ENCODE measurements around the gene NLRP10.

NLRP10 gene

GRCh38 chr11:7949934-7950333 lies 15.3 kb downstream of the NLRP10 start:
- H3K4me3 ChIP-seq (ENCODE audit: low read depth, low read length, poor library complexity, severe bottlenecking), result no peak overlapping the region
- H3K9me3 ChIP-seq (ENCODE audit: low read length), result no peaks in the 10 kb centered on the region
- H3K4me2 ChIP-seq (ENCODE audit: low read length), result no peak overlapping the region
- no peaks in the 10 kb centered on the region for H4K20me1 ChIP-seq (ENCODE audit: insufficient read depth, low read length)
- H3K79me2 ChIP-seq (ENCODE audit: insufficient read depth, low read length), result no peaks in the 10 kb centered on the region
- H3K9me2 ChIP-seq (ENCODE audit: low read depth, low read length), result no peaks in the 10 kb centered on the region
- H3K4me1 ChIP-seq (ENCODE audit: insufficient read depth, low read length, severe bottlenecking), result no peaks in the 10 kb centered on the region
- H3F3A ChIP-seq (ENCODE audit: insufficient read depth, low read length), result no peaks in the 10 kb centered on the region
- no peak overlapping the region for H2AFZ ChIP-seq (ENCODE audit: low read length)
- H3K27ac ChIP-seq (ENCODE audit: low read depth, low read length, poor library complexity, severe bottlenecking), result no peak overlapping the region
- TF ChIP-seq CTCF (IDR thresholded peaks at IDR 0.05; ENCODE audit: low read length) (no peak), EZH2 (IDR thresholded peaks at IDR 0.05; ENCODE audit: borderline replicate concordance, low read length) (no peak)
- no peaks in the 10 kb centered on the region for H3K27me3 ChIP-seq (ENCODE audit: insufficient read depth, low read length)
- H3K36me3 ChIP-seq (ENCODE audit: insufficient read depth, low read length), result no peaks in the 10 kb centered on the region
- H3K9ac ChIP-seq (ENCODE audit: low read length), result no peak overlapping the region

- Histone ChIP-seq H3K4me3 (ENCODE audit: low read depth, low read length, poor library complexity, severe bottlenecking) (no peak overlapping the region), H3K9me2 (ENCODE audit: low read depth, low read length) (no peaks in the 10 kb centered on the region), H4K20me1 (ENCODE audit: insufficient read depth, low read length) (no peaks in the 10 kb centered on the region), H3K79me2 (ENCODE audit: insufficient read depth, low read length) (no peaks in the 10 kb centered on the region), H3K9me3 (ENCODE audit: low read length) (no peaks in the 10 kb centered on the region; the same call in 1 of the 2 replicates), H2AFZ (ENCODE audit: low read length) (no peak overlapping the region), H3K27ac (ENCODE audit: low read depth, low read length, poor library complexity, severe bottlenecking) (no peak overlapping the region), H3F3A (ENCODE audit: insufficient read depth, low read length) (no peaks in the 10 kb centered on the region), H3K9ac (ENCODE audit: low read length) (no peak overlapping the region), H3K4me2 (ENCODE audit: low read length) (no peak overlapping the region), H3K36me3 (ENCODE audit: insufficient read depth, low read length) (no peaks in the 10 kb centered on the region), H3K27me3 (ENCODE audit: insufficient read depth, low read length) (no peaks in the 10 kb centered on the region), H3K4me1 (ENCODE audit: insufficient read depth, low read length, severe bottlenecking) (no peaks in the 10 kb centered on the region)
- TF ChIP-seq CTCF (IDR thresholded peaks at IDR 0.05; ENCODE audit: low read length) (no peak), EZH2 (IDR thresholded peaks at IDR 0.05; ENCODE audit: borderline replicate concordance, low read length) (no peak)
These were observed 21.1 kb downstream of the NLRP10 start for GRCh38 chr11:7944123-7944522.

- Histone ChIP-seq H3K4me2 (ENCODE audit: low read length) (no peak within 1 kb of the TSS), H3K9ac (ENCODE audit: low read length) (no peak within 1 kb of the TSS), H2AFZ (ENCODE audit: low read length) (no peak within 1 kb of the TSS), H3F3A (ENCODE audit: insufficient read depth, low read length) (no peaks in the 10 kb centered on the region), H3K79me2 (ENCODE audit: insufficient read depth, low read length) (no peaks in the 10 kb centered on the region), H3K4me1 (ENCODE audit: insufficient read depth, low read length, severe bottlenecking) (no peaks in the 10 kb centered on the region), H3K36me3 (ENCODE audit: insufficient read depth, low read length) (no peaks in the 10 kb centered on the region), H3K9me3 (ENCODE audit: low read length) (no peaks in the 10 kb centered on the region; the same call in 1 of the 2 replicates), H3K4me3 (ENCODE audit: low read depth, low read length, poor library complexity, severe bottlenecking) (no peak within 1 kb of the TSS), H3K27me3 (ENCODE audit: insufficient read depth, low read length) (no peaks in the 10 kb centered on the region), H4K20me1 (ENCODE audit: insufficient read depth, low read length) (no peaks in the 10 kb centered on the region), H3K9me2 (ENCODE audit: low read depth, low read length) (no peaks in the 10 kb centered on the region), H3K27ac (ENCODE audit: low read depth, low read length, poor library complexity, severe bottlenecking) (no peak within 1 kb of the TSS)
- TF ChIP-seq EZH2 (IDR thresholded peaks at IDR 0.05; ENCODE audit: borderline replicate concordance, low read length), result no peak
- TF ChIP-seq CTCF (IDR thresholded peaks at IDR 0.05; ENCODE audit: low read length), result no peak
These were observed 23.6 kb downstream of the NLRP10 start, which contains the start of gene OR10A3 for GRCh38 chr11:7941608-7942007. TSS of gene OR10A3 (minus strand) at chr11:7941708. CDS start at chr11:7939520, 2,188 bp downstream.
